Bronchial epithelial cell (primary cell): ENCODE measurements around the gene PACS2. TPM values are rescaled to one million over a fixed set of nuclear protein-coding genes. Genes with fewer than 3 reads are reported as not detected.

Experiments
- DNase-seq: peaks from one replicate; pipeline ENCODE4 v3.0.0-alpha.2; 2010; ENCODE audit warnings: low read depth
- FAIRE-seq: peaks from 2 replicates; lab custom pipeline; 2011; peaks lifted over from hg19 to GRCh38; lab: Jason Lieb, UNC
- H3K27me3 ChIP-seq: 2 replicates; pipeline ENCODE4 v1.5.1; 2011; ENCODE audit warnings: low read length; ENCODE audit not compliant: control insufficient read depth, insufficient read depth
- H3K36me3 ChIP-seq: 2 replicates; pipeline ENCODE4 v1.5.1; 2011; ENCODE audit warnings: low read length; ENCODE audit not compliant: control insufficient read depth, insufficient read depth
- H3K4me3 ChIP-seq: 2 replicates; pipeline ENCODE4 v1.5.1; 2011; ENCODE audit warnings: mild to moderate bottlenecking, low read depth, low read length, control low read depth
- total RNA-seq: library from RNA; depleted of rRNA; stranded (reverse); fragments of >200 nt; gene quantifications from 2 replicates; pipeline ENCODE4 v1.2.1, GENCODE V29; 2014
- TF ChIP-seq, protein P1 (sequence below): IDR thresholded peaks from 2 replicates; pipeline ENCODE4 v1.5.1; 2011; ENCODE audit warnings: mild to moderate bottlenecking, moderate library complexity, low read length, control low read depth, inconsistent platforms; ENCODE audit not compliant: insufficient read depth, severe bottlenecking

The PACS2 gene
- total RNA-seq, 1 donor from 2014 or later = 42.4 TPM

DNA sequence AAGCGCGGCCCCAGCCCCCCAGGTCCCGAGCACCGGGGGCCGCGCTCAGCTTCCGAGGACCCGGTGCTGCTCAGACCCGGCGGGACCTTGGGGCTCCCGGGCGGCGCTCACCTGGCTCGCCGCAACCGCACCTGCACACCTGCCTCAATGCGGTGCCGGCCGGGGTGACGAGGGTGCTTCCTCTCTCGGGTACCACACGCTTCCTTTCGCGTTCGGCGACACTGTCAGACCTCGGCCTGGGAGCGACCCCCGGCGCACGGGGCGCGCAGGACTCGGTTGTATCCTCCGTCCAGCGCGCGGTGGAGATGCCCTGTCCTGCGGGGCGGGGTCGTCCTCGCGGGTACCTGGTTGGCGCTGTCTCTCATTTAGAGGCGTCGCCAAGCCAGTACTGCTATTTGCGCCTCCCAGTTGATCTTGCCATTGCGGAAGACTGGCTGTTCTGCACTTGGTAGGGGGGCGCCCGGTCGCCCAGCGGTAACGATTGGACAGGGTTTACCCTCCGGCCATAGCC, 718 bp downstream of the PACS2 start:
- no peaks in the 10 kb centered on the region for H3K36me3 ChIP-seq
- DNase-seq = peak; percentile 20
- H3K27me3 ChIP-seq = no peaks in the 10 kb centered on the region
- TF ChIP-seq, protein P1, sequence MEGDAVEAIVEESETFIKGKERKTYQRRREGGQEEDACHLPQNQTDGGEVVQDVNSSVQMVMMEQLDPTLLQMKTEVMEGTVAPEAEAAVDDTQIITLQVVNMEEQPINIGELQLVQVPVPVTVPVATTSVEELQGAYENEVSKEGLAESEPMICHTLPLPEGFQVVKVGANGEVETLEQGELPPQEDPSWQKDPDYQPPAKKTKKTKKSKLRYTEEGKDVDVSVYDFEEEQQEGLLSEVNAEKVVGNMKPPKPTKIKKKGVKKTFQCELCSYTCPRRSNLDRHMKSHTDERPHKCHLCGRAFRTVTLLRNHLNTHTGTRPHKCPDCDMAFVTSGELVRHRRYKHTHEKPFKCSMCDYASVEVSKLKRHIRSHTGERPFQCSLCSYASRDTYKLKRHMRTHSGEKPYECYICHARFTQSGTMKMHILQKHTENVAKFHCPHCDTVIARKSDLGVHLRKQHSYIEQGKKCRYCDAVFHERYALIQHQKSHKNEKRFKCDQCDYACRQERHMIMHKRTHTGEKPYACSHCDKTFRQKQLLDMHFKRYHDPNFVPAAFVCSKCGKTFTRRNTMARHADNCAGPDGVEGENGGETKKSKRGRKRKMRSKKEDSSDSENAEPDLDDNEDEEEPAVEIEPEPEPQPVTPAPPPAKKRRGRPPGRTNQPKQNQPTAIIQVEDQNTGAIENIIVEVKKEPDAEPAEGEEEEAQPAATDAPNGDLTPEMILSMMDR = no peak
- no peak for FAIRE-seq
- H3K4me3 ChIP-seq = peak overlapping the region; percentile 71

DNA sequence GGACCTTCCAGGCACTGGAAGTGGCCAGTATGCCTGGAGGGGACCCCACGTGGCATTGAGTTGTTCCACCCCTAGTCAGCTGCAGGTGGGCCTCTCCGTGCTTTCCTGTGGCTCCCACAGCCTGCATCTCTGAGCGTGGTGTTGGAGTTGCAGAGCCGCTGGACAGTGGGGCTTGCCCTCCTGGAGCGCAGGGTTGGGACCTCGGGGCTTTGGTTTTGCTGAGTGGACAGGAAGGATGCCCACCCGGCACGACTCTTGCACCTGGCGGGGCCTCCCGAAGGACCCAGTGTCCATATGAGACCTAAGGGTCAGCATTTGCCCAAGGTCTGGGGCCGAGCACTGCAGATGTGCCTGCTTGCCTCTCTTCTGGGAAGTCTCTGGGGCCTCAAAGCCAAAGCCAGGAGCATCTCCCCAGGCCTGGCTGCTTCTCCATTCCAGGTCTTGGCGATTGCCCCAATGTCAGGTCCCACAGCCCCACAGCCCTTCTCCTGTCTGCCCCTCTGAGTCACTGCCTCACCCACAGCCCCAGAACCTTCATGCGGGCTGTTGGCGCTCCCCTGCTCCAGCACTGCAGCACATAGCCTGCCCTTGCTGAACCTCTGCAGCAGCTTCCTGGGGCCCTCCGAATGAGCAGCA, 1.5 kb downstream of the PACS2 start:
- FAIRE-seq = no peak
- TF ChIP-seq, protein P1 = no peak
- H3K4me3 ChIP-seq = peak overlapping the region; percentile 71

DNA sequence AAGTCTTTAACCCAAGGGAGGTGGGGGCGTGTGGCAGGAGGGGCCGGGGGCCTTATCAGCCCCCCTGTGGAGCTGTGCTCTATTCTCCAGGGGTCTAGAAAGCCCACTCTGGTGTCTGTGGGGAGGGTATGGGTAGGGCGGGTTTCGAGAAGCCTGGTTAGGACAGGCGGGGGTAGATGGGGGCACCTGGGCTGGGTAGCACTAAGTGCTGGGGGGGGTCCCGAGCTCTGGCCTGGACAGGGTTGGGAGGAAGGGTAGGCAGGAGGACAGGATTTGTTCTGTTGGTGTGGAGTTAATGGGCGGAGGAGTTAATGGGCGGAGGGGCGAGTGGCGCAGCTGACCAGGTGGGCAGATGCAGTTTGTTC, 2.0 kb downstream of the PACS2 start:
- FAIRE-seq (no peak), DNase-seq (no peak)
- TF ChIP-seq, protein P1 = no peak
- Histone ChIP-seq H3K27me3 (no peaks in the 10 kb centered on the region), H3K36me3 (no peaks in the 10 kb centered on the region), H3K4me3 (no peak overlapping the region)

More for the DNA sequence above, 1.5 kb downstream of the PACS2 start:
- Histone ChIP-seq H3K27me3 (no peaks in the 10 kb centered on the region), H3K36me3 (no peaks in the 10 kb centered on the region)
- DNase-seq = no peak

DNA sequence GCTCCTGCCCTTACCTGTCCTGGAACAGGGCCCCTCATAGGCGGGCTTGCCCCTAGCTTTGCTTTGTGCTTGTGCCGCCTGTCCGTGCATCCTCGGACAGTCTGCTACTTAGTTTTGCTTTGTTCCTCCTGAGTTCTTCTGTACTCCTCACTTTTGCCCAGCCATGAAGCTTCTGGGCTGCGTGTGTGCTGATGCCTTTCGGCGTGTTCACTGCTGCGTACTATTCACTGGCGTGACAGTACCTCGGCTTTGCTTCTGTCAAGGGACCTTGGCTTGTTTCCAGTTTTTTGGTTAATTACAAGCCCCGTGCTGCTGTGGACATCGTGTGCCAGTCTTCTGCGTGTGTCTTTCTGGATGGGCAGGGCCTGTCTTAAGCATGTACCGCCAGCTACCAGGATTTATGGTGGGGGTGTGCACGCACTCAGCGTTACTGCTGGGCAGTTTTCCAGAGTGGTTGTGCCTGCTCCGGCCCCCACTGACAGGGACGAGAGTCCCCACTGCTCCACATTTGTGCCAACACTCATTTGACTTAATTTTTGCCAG, 2.5 kb downstream of the PACS2 start:
- TF ChIP-seq, protein P1 = no peak
- no peak overlapping the region for H3K4me3 ChIP-seq
- no peak for FAIRE-seq
- H3K36me3 ChIP-seq = no peaks in the 10 kb centered on the region
- no peaks in the 10 kb centered on the region for H3K27me3 ChIP-seq
- DNase-seq = no peak

DNA sequence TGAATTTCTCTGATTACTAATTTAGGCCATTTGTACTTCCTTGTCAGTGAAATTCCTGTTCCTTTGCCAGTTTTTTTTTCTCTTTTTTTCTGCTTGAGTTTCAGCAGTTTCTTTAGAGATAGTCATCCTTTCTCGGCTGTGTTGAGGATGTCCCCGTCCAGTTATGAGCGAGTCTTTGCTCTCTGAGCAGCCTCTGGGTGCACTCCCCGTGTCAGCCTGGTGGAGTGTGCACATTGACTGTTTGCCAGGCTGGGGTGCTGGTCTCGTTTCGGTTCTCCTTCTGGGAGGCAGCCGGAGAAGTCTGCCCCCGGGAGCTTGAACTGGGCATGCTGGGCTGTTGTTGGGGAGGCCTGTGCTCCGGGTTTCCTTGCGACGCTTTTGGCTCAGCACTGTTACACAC, 3.0 kb downstream of the PACS2 start:
- Histone ChIP-seq H3K27me3 (no peaks in the 10 kb centered on the region), H3K4me3 (no peak overlapping the region), H3K36me3 (no peaks in the 10 kb centered on the region)
- TF ChIP-seq, protein P1 = no peak
- peak; percentile 22 for DNase-seq
- FAIRE-seq = no peak
